Astrocyte (in vitro differentiated cells and primary cell): ENCODE measurements around the gene ADAMTS10.

Experiments used
- CTCF ChIP-seq: IDR thresholded peaks from 2 replicates; pipeline ENCODE4 v1.5.1; 2011; ENCODE audit warnings: low read depth, mild to moderate bottlenecking, inconsistent platforms, low read length, moderate library complexity; ENCODE audit not compliant: insufficient read depth
- EZH2 ChIP-seq: IDR thresholded peaks from 2 replicates; pipeline ENCODE4 v1.6.1; 2012; ENCODE audit warnings: mild to moderate bottlenecking, low read length, inconsistent platforms; ENCODE audit not compliant: insufficient read depth

- TF ChIP-seq EZH2 = no peak
- no peak for TF ChIP-seq CTCF
Measured at GRCh38 chr19:8596168-8596567, 14.3 kb downstream of the ADAMTS10 start.
